HepG2 (cell line): ENCODE measurements around the gene LHB. TPM values are rescaled to one million over a fixed set of nuclear protein-coding genes. Genes with fewer than 3 reads are reported as not detected.

ENCODE experiments used
- ATAC-seq: fragments of 200-7000 bp; cut with Tn5 transposase; 3 replicates; pipeline ENCODE4 v1.9.1; 2020; ENCODE audit warnings: mild to moderate bottlenecking, moderate library complexity
- BruUV-seq: library from RNA; stranded (reverse); fragments of 400-500 nt; replicated peaks from 2 replicates; lab custom pipeline; 2021; lab: Mats Ljungman, UMichigan
- CTCF ChIA-PET: fragments of 300-600 bp; formaldehyde crosslinking; extraction: SDS; loops from one replicate; lab custom pipeline; 2021; ENCODE audit warnings: low total read pairs, inconsistent platforms, low intra/inter-chr PET ratio; lab: Yijun Ruan, JAX
- POLR2A ChIA-PET: fragments of 350-600 bp; sonication (Branson Sonifier 250); formaldehyde crosslinking; loops from one replicate; lab custom pipeline; 2020; ENCODE audit warnings: antibody characterized with exemption, inconsistent platforms; lab: Yijun Ruan, JAX
- DNase-seq: peaks from one replicate; pipeline ENCODE4 v3.0.0-alpha.2; 2015; ENCODE audit warnings: low spot score
- FAIRE-seq: peaks from 3 replicates; lab custom pipeline; 2011; peaks lifted over from hg19 to GRCh38; lab: Jason Lieb, UNC
- H2AFZ ChIP-seq: one replicate; pipeline ENCODE4 v1.6.1; 2011; ENCODE audit warnings: low read length, inconsistent platforms
- H3K27ac ChIP-seq: fragments of 300-600 bp; 3 replicates; pipeline ENCODE4 v1.8.0; 2011; ENCODE audit warnings: mixed run types, mild to moderate bottlenecking, mixed read lengths, low read length, inconsistent platforms; ENCODE audit not compliant: insufficient read depth; ENCODE audit errors: extremely low read length
- H3K27me3 ChIP-seq, 2 experiments: fragments of 200-600 bp in 1 of 2; 2 replicates in 1 of 2; 3 replicates in 1 of 2; pipeline versions ENCODE4 v1.6.0 to v1.8.0; 2011; ENCODE audit warnings: low read length in 2 of 2, mild to moderate bottlenecking in 2 of 2, moderate library complexity in 2 of 2, inconsistent platforms in 1 of 2; ENCODE audit not compliant: insufficient read depth in 2 of 2, control insufficient read depth in 1 of 2
- H3K36me3 ChIP-seq, 2 experiments: fragments of 200-600 bp in 1 of 2; replicated peaks in 1 of 2; 2 replicates in 1 of 2; 3 replicates in 1 of 2; pipeline versions ENCODE4 v1.5.1 to v1.8.0; 2011; ENCODE audit warnings: low read length in 2 of 2, inconsistent platforms in 1 of 2; ENCODE audit not compliant: insufficient read depth in 2 of 2, control insufficient read depth in 1 of 2
- H3K4me1 ChIP-seq: 2 replicates; pipeline ENCODE4 v1.5.1; 2012; ENCODE audit warnings: low read length, inconsistent platforms; ENCODE audit not compliant: insufficient read depth
- H3K4me2 ChIP-seq: 2 replicates; pipeline ENCODE4 v1.6.0; 2011; ENCODE audit warnings: low read depth, low read length, inconsistent platforms
- H3K4me3 ChIP-seq, 3 experiments: fragments of 200-600 bp in 1 of 3; sonication (generic), shearing (Covaris generic) in 1 of 3; replicated peaks in 1 of 3; 2 replicates each; pipeline ENCODE4 v1.5.1; 2011 to 2016; ENCODE audit warnings: low read length in 3 of 3, inconsistent platforms in 2 of 3, low read depth in 2 of 3, mild to moderate bottlenecking in 2 of 3, control low read depth in 1 of 3, mixed read lengths in 1 of 3; ENCODE audit not compliant: insufficient read depth in 1 of 3
- H3K79me2 ChIP-seq: one replicate; pipeline ENCODE4 v1.6.1; 2011; ENCODE audit warnings: low read length, inconsistent platforms; ENCODE audit not compliant: insufficient read depth
- H3K9ac ChIP-seq: 2 replicates; pipeline ENCODE4 v1.6.0; 2011; ENCODE audit warnings: mild to moderate bottlenecking, low read depth, low read length, inconsistent platforms; ENCODE audit not compliant: insufficient read depth
- H3K9me3 ChIP-seq: 2 replicates; pipeline ENCODE4 v1.5.1; 2012; ENCODE audit warnings: mild to moderate bottlenecking, low read length
- H4K20me1 ChIP-seq: 2 replicates; pipeline ENCODE4 v1.6.0; 2011; ENCODE audit warnings: inconsistent platforms, mild to moderate bottlenecking, low read length, moderate library complexity; ENCODE audit not compliant: insufficient read depth
- AFF4 ChIP-seq: sonication (generic); formaldehyde crosslinking; IDR thresholded peaks from 2 replicates; pipeline ENCODE4 v1.4.0; 2020; ENCODE audit warnings: missing genetic modification reagents
- FOSL1 ChIP-seq: sonication (generic); formaldehyde crosslinking; IDR thresholded peaks from 2 replicates; pipeline ENCODE4 v1.9.0; 2021; ENCODE audit warnings: missing genetic modification reagents, borderline replicate concordance
- HMGXB3 ChIP-seq: sonication (generic); formaldehyde crosslinking; IDR thresholded peaks from 2 replicates; pipeline ENCODE4 v1.4.0; 2020; ENCODE audit warnings: missing genetic modification reagents, borderline replicate concordance
- MAF1 ChIP-seq: sonication (generic); formaldehyde crosslinking; IDR thresholded peaks from 2 replicates; pipeline ENCODE4 v1.5.0; 2020; ENCODE audit warnings: missing genetic modification reagents, borderline replicate concordance
- PCBP2 ChIP-seq: fragments of 200-400 bp; formaldehyde crosslinking; optimal IDR thresholded peaks from 2 replicates; pipeline ENCODE3; 2018; ENCODE audit warnings: low read length, low read depth; ENCODE audit not compliant: poor library complexity, severe bottlenecking
- PRPF4 ChIP-seq: fragments of 200-400 bp; formaldehyde crosslinking; IDR thresholded peaks from 2 replicates; pipeline ENCODE4 v1.6.1; 2016; ENCODE audit warnings: low read length, low read depth; ENCODE audit not compliant: poor library complexity, severe bottlenecking
- SALL2 ChIP-seq: sonication (generic); formaldehyde crosslinking; IDR thresholded peaks from 2 replicates; pipeline ENCODE4 v1.8.1; 2023; ENCODE audit warnings: mild to moderate bottlenecking, missing genetic modification reagents, inconsistent platforms
- SNAPC2 ChIP-seq: sonication (generic); formaldehyde crosslinking; IDR thresholded peaks from 2 replicates; pipeline ENCODE4 v1.8.1; 2022; ENCODE audit warnings: mild to moderate bottlenecking, missing genetic modification reagents
- ZFP1 ChIP-seq: IDR thresholded peaks from 2 replicates; pipeline ENCODE4 v1.6.1; 2016
- ZFP36 ChIP-seq: fragments of 150-350 bp; IDR thresholded peaks from 2 replicates; pipeline ENCODE4 v1.6.1; 2018; ENCODE audit warnings: borderline replicate concordance, low read length, low read depth; ENCODE audit not compliant: partially characterized antibody
- ZGPAT ChIP-seq: IDR thresholded peaks from 2 replicates; pipeline ENCODE4 v1.6.1; 2016; ENCODE audit warnings: mild to moderate bottlenecking
- ZMYM2 ChIP-seq: sonication (generic); formaldehyde crosslinking; IDR thresholded peaks from 2 replicates; pipeline ENCODE4 v1.8.0; 2022; ENCODE audit warnings: mild to moderate bottlenecking, missing genetic modification reagents
- ZNF205 ChIP-seq: IDR thresholded peaks from 2 replicates; pipeline ENCODE4 v1.6.1; 2018; ENCODE audit warnings: missing biosample characterization, missing genetic modification reagents
- ZNF619 ChIP-seq: sonication (generic); formaldehyde crosslinking; IDR thresholded peaks from 2 replicates; pipeline ENCODE4 v1.4.0; 2020; ENCODE audit warnings: mild to moderate bottlenecking, missing genetic modification reagents
- WGBS: methylation state at CpG from one replicate; pipeline ENCODE4 v1.1.6; 2017; ENCODE audit warnings: low lambda C conversion rate; 5-methylcytosine and 5-hydroxymethylcytosine counted together
- in situ Hi-C: cut with HindIII; loops from 2 replicates; pipeline ENCODE4 v1.10.0; 2017; ENCODE audit warnings: low pct_unique_long_range_greater_than_20kb; ENCODE audit not compliant: extremely low pct_ligation_motif_present
- intact Hi-C: fragments of 100-400 bp; cut with micrococcal nuclease; formaldehyde crosslinking; loops from one replicate; pipeline ENCODE4 v1.10.0; 2022; ENCODE audit not compliant: unreplicated experiment
- polyA plus RNA-seq, 8 experiments: library from polyadenylated mRNA; depleted of rRNA in 3 of 8; stranded (reverse) in 7 of 8; unstranded in 1 of 8; fragments of >200 nt; fragmentation: Illumina TruSeq in 4 of 8; extraction: Trizol in 4 of 8; gene quantifications; 2 replicates each; pipeline versions ENCODE4 v1.2.1 to v1.2.3, GENCODE V29; 2011 to 2016; ENCODE audit warnings: low read depth in 4 of 8, missing spikeins in 1 of 8, mixed read lengths in 1 of 8; ENCODE audit not compliant: insufficient read depth in 1 of 8
- total RNA-seq, 5 experiments: library from RNA; depleted of rRNA; stranded (reverse); fragments of >200 nt; fragmentation: Illumina TruSeq; extraction: Trizol; gene quantifications; 2 replicates each; pipeline ENCODE4 v1.2.3, GENCODE V29; 2016; ENCODE audit warnings: low read depth in 1 of 5

Gene LHB
- total and polyA plus RNA-seq, 2 of the 13 experiments (the other 11 are each of a cell fraction or from before 2014, with no cell fraction given) = not detected

- no TSS peak for BruUV-seq
- Histone ChIP-seq H3K9me3 (no peaks in the 10 kb centered on the region), H3K9ac (no peak overlapping the region), H2AFZ (no peak overlapping the region), H3K36me3 (peaks cover 21 to 67% of the 10 kb centered on the region in 2 experiments), H4K20me1 (no peaks in the 10 kb centered on the region), H3K27ac (no peak overlapping the region), H3K27me3 (no peaks in the 10 kb centered on the region), H3K4me2 (no peak overlapping the region), H3K79me2 (no peaks in the 10 kb centered on the region), H3K4me1 (no peaks in the 10 kb centered on the region), H3K4me3 (no peak overlapping the region)
- DNase-seq (no peak), FAIRE-seq (no peak), ATAC-seq (no peak)
- intact Hi-C loops (no loop called here), in situ Hi-C loops (no loop called here)
- CTCF ChIA-PET = no interaction called here
- 97% methylated on average over 17 of the region's 18 CpGs for WGBS
- POLR2A ChIA-PET = no interaction called here
- no peak for TF ChIP-seq ZGPAT (CRISPR knock-in tag)
- TF ChIP-seq PCBP2 = no peak
- no peak for TF ChIP-seq MAF1 (CRISPR knock-in tag)
- no peak for TF ChIP-seq HMGXB3 (CRISPR knock-in tag)
- no peak for TF ChIP-seq ZFP36
- no peak for TF ChIP-seq ZNF205 (CRISPR knock-in tag)
- no peak for TF ChIP-seq SNAPC2
- no peak for TF ChIP-seq ZMYM2 (CRISPR knock-in tag)
- no peak for TF ChIP-seq ZNF619 (CRISPR knock-in tag)
- TF ChIP-seq FOSL1 (CRISPR knock-in tag) = no peak
- no peak for TF ChIP-seq PRPF4
- TF ChIP-seq AFF4 (CRISPR knock-in tag) = no peak
- no peak for TF ChIP-seq SALL2 (CRISPR knock-in tag)
- no peak for TF ChIP-seq ZFP1
Measured at GRCh38 chr19:49009828-49010227, 7.1 kb downstream of the LHB start.
